Epithelial cell of proximal tubule (primary cell): Measurements from ENCODE around the gene CXCL8. TPM values are rescaled to one million over a fixed set of nuclear protein-coding genes. Genes with fewer than 3 reads are reported as not detected.

ENCODE experiments used
- DNase-seq: peaks from one replicate; pipeline ENCODE4 v3.0.0-alpha.2; 2011; ENCODE audit warnings: low read depth
- H3K4me3 ChIP-seq: 2 replicates; pipeline ENCODE4 v1.5.1; 2011; ENCODE audit warnings: low read depth, mild to moderate bottlenecking, low read length
- total RNA-seq: library from RNA; depleted of rRNA; stranded (reverse); fragments of >200 nt; gene quantifications from 2 replicates; pipeline ENCODE4 v1.2.3, GENCODE V29; 2015
- TF ChIP-seq, protein P1 (sequence below): conservative IDR thresholded peaks from 2 replicates; pipeline ENCODE4 v1.5.1; 2012; ENCODE audit warnings: low read depth, mild to moderate bottlenecking, low read length

CXCL8 gene
- total RNA-seq, 1 donor from 2014 or later = 24.9 TPM

DNA sequence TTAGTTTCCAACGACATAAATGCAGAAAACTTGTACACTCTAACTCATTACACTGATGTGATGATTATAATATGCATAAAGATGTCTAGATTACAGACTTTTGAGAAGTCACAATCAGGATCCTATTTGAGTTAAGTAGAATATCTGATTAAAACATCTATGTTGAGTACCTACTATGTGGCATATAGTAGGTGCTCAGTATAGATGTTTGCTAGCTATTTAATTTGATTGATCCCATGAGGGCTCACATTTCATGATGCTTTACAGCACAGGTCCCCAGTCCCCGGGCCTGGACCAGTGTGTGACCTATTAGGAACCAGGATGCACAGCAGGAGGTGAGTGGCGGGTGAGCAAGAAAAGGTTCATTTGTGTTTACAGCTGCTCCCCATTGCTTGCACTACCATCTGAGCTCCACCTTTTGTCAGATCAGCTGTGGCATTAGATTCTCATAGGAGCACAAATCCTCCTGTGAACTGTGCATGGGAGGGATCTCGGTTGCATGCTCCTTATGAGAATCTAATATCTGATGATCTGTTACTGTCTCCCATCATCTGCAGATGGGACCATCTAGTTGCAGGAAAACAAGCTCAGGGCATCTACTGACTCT, 33.0 kb upstream of the CXCL8 start:
- TF ChIP-seq, protein P1, sequence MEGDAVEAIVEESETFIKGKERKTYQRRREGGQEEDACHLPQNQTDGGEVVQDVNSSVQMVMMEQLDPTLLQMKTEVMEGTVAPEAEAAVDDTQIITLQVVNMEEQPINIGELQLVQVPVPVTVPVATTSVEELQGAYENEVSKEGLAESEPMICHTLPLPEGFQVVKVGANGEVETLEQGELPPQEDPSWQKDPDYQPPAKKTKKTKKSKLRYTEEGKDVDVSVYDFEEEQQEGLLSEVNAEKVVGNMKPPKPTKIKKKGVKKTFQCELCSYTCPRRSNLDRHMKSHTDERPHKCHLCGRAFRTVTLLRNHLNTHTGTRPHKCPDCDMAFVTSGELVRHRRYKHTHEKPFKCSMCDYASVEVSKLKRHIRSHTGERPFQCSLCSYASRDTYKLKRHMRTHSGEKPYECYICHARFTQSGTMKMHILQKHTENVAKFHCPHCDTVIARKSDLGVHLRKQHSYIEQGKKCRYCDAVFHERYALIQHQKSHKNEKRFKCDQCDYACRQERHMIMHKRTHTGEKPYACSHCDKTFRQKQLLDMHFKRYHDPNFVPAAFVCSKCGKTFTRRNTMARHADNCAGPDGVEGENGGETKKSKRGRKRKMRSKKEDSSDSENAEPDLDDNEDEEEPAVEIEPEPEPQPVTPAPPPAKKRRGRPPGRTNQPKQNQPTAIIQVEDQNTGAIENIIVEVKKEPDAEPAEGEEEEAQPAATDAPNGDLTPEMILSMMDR = no peak
- no peak for DNase-seq
- H3K4me3 ChIP-seq = no peak overlapping the region

DNA sequence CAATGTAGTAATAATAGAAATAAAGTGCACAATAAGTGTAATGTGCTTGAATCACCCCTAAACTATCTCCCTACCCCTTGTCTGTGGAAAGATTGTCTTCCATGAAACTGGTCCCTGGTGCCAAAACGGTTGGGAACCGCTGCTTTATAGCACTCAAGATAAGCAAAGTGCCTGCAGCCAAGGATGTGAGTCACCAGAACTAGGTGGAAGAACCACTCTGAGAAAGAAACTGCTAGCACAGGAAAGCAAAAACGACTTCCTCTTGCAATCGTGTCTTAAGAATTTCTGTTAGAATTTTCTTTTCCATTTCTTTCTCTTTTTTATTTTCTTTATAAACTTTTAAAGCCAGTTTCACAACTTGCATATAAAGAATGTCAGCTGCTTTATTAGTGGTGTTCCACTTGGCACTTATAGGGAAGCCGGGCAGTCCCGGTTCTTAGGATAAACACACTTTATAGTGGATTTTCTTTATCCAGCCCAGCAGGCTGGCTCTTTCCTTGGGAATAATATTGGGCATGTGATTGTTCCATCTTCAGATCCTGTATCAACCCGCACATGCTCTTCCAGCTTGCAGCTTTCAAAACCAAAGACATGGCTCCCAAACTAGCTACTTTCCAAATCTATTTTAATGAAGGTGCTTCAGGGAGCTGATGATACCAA, 32.3 kb upstream of the CXCL8 start:
- TF ChIP-seq, protein P1 = no peak
- H3K4me3 ChIP-seq = no peak overlapping the region
- no peak for DNase-seq

- DNase-seq = no peak
- TF ChIP-seq, protein P1 = no peak
- H3K4me3 ChIP-seq = no peak overlapping the region
Measured at GRCh38 chr4:73709451-73710033, 30.8 kb upstream of the CXCL8 start.

- TF ChIP-seq, protein P1 = no peak
- no peak for DNase-seq
- no peak overlapping the region for H3K4me3 ChIP-seq
Measured at GRCh38 chr4:73710094-73710493, 30.3 kb upstream of the CXCL8 start.

DNA sequence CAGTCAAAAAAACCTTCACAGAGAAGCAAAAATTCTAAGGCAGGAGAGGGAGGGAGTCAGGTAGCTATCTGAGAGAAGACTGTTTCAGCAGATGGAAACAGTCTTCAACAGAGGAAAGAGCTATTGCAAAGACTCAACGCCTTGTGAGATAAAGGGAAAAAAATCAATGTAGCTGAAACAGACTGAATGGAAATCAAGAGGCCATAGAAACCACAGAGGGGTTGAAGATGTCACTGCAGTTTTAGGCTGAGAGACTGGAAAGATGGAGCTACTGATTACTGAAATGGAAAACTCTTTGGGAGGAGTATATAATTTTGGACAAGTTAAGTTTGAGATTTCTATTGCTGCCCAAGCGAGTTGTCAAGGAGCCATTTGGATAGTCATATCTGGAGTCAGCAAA, 28.4 kb upstream of the CXCL8 start:
- TF ChIP-seq, protein P1 = no peak
- no peak for DNase-seq
- no peak overlapping the region for H3K4me3 ChIP-seq

DNA sequence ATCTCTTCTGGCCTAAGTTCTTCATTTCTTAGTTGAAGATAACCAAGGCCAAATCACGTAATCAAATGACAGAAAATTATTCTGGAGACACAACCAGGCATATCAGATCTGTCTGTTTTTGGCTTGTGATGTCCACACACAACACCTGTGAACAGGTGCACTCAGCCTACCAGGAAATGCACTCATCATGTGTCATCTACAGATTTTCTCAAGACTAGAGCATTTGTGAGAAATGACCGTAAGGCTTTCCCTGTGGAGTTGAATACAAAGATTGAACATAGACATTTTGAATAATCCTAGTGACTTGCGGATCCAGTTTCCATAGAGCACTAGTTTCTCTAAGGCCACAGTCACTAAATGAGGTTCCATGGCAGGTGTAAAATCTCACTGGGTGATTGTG, 26.7 kb upstream of the CXCL8 start:
- TF ChIP-seq, protein P1 = no peak
- no peak overlapping the region for H3K4me3 ChIP-seq
- no peak for DNase-seq

DNA sequence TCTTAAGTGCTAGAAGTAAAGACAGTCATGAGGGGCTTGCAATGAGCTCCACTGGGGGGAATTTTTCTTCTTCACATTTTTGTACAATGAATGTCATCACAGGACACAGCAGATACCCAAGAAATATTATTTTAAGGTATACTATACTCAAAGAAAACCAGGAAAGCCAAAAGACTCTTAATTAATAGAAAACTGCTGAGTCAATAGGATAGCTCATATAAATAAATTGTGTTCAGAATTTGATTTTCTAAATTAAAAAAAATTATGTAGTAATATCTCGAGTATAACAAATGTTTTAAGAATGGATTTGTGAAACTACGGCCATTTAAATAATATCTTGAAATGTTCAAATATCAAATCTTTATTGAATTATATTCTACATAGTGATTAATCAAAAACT, 25.7 kb upstream of the CXCL8 start:
- no peak for DNase-seq
- no peak overlapping the region for H3K4me3 ChIP-seq
- TF ChIP-seq, protein P1 = no peak
